Stimulated activated CD8-positive, alpha-beta memory T cell treated with anti-CD3 and anti-CD28 coated beads, Interleukin-2, amount 100 ng/mL, for 1 hour (primary cell): Measurements from ENCODE around the gene BORCS6.
A peak's percentile ranks its signal among the peaks of the same experiment; 100 is the strongest.
"Not testable (repeated sequence)": the region's sequence is repeated elsewhere in the genome, so short reads cannot be mapped to it uniquely, and the experiment has no call there.

ENCODE experiments used
- DNase-seq, 2 donors: peaks; one replicate each; pipeline ENCODE4 v3.0.0-alpha.2; 2020; ENCODE audit warnings: low read depth in 2 of 2

Gene BORCS6

DNA sequence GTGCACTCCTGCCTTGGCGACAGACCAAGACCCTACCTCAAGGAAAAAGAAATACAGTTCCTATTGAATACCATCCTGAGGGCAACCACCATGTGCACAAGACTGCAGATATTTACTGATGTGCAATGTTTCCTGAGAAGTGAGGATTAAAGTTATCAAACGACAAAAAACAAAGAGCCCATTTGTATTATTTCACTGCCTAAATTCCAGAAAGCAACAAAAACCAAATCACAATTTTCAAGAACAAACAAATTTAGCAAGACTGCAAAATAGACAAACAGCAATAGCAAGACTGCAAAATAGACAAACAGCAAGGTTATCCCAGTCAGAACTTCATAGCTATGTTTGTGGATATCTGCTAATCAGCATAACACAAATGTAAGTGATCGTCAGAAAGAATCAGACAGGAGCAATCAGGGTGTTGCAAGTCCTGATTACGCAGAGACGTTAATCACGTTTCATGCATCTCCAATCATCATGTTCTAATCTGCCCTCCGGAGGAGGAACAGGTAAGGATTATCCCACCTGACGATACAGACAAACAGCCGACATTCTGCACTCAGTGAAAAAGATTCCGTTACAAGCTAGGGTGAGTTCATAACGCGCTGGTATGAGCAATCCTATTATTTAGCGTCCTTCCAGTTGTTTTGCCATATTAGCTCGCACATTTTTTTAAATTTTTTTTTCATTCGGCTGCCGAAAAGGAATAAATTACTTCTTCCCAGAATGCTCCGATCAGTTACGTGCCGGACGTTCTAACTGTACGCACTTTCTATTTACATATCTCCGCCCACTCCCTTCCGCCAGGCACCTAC, 16.7 kb downstream of the BORCS6 start:
- DNase-seq: peak in 1 of 2 donors; percentile 55

DNA sequence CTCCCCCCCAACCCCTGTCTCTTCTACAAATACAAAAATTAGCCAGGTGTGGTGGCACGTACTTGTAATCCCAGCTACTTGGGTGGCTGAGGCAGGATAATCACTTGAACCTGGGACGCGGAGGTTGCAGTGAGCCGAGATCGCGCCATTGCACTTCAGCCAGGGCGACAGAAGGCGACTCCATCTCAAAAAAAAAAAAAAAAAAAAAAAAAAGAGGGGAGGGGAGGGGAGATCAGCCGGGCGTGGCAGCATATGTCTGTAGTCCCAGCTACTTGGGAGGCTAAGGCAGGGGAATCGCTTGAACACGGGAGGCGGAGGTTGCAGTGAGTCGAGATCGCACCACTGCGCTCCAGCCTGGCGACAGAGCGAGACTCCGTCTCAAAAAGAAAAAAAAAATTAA, 19.8 kb downstream of the BORCS6 start:
- DNase-seq: not testable (repeated sequence)

DNA sequence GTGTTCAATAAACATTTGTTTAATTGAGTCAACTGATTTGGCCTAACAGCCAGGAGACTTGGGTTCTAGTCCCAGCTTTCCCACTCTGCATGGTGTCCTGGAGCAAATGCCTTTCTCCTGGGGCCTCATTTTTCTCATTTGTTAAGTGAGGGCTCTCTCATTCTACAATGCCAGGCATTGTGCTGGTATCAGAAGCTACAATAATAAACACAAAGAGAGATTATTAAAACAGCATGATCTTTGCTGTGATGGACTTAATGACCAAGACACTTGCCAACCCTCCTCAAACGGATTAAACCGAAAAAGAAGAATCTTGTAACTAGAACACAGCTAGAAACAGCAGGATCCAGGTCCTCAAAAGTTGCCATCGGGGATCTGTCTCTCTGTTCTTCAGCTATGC, 22.5 kb downstream of the BORCS6 start:
- no peak for DNase-seq

DNA sequence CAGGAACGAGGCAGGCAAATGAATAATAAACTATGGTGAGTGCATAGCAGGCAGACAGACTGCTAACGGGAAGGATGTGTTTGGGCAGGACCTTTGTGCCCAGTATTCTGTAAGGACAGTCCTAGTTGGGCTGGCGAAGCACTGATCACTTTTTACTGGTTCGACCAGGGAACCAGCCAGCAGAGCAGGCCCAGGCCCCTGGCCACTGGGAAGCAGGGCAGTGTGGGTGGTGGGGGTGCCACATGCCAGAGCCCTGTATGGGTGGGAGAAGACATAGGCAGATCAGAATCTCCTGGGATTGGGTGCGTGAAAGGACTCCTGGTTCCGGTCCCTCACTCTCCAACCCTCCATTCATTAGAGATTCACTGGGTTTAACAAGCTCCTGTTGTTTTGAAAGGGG, 23.2 kb downstream of the BORCS6 start:
- no peak for DNase-seq

DNA sequence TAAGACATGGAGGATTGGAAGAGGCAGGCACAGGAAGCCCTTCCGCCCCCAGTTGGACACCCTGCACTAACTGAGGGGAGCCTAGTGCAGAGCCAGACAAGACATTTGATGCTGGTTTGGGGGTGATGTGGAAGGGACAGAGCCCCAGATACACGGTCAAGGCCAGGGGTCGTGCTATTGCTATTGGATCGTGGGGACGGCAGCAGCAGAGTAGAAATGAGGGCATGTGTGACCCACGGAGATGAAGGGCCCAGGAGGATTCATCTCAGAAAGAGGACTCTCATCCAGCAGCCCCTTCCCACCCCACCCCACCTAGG, 25.2 kb downstream of the BORCS6 start:
- no peak for DNase-seq

DNA sequence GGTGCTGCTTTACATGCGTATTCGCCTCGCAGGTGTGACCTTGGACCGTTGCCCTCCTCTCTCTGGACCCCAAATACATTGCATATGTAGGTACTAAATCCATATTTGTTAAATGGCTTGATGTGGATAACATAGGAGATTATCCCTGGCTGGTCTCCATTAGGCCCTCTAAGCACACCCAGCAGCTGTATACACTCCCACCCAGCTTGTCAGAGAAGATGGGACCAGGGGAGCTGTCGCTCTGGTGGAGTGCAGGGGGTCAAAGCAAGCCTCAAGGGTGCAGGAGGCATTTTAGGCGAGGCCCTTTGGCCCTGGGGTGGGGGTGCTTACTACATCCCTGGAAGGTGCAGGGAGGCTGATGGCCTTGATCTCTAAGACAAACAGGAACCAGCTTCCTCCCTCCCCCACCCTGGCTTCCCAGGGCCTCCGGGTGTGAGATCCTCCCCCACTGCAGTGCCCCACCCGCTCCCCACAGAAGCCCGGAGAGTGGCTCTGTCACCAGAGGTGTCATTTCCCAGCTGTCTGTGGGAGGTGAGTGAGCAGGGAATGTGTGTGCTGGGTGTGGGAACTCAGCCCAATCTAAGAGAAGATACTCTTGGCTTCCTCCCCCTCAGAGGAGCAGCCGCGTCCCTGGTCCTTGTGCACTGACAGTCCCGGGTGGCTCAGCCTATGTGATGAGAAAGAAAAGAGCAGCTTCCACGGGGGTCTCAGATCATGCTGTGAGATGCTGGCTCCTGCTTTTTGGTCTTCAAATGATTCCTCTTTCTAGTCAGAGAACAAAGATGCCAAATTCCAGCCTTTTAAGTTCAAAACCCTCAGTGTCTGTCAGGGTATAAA, 25.8 kb downstream of the BORCS6 start:
- DNase-seq: peak in 1 of 2 donors; percentile 52

DNA sequence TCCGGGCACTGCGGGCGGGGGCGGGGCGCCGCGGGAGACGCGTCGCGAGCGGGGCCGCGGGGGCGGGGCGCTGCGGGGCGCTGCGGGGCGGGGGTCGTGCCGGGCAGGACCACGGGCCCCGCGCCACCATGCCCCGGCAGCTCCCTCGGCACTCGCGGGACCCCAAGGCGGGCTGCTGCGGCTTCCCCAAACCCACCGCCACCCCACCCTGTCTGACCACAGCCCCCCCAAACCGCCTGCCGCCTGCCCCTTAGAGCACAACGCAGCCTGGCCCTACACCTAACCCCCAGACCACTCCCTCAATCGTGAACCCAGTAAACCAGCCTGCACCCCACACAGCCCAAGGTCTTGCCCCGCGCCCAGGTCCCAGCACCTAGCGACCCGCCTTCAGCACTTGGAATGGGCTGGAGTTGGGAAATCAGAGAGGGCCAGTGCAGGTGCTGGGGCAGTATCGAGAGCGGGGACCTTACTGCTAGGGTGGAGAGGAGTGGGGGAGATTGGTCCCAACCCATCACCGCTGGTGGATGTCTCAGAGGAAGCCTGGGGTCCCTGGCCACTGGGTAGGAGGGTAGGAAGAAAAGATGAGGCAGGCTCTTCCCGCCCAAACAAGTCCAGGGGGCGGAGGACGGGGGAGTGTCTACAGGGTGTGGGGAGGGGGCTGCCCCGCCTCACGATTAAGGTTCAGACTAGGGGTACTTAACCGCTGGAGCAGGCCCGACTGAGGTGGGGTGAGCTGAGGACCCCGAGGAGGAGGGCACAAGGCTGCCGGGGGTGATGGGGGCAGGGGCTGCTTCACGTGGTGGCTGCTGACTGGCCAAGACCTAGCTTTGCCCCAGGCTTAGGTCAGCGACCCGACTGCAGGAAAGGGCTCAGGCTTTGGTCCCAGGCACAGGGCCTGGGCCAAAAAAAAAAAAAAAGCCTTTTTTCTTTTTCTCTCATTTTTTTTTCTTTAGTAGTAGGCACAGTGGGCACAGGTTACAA, 26.7 kb downstream of the BORCS6 start:
- no peak for DNase-seq

DNA sequence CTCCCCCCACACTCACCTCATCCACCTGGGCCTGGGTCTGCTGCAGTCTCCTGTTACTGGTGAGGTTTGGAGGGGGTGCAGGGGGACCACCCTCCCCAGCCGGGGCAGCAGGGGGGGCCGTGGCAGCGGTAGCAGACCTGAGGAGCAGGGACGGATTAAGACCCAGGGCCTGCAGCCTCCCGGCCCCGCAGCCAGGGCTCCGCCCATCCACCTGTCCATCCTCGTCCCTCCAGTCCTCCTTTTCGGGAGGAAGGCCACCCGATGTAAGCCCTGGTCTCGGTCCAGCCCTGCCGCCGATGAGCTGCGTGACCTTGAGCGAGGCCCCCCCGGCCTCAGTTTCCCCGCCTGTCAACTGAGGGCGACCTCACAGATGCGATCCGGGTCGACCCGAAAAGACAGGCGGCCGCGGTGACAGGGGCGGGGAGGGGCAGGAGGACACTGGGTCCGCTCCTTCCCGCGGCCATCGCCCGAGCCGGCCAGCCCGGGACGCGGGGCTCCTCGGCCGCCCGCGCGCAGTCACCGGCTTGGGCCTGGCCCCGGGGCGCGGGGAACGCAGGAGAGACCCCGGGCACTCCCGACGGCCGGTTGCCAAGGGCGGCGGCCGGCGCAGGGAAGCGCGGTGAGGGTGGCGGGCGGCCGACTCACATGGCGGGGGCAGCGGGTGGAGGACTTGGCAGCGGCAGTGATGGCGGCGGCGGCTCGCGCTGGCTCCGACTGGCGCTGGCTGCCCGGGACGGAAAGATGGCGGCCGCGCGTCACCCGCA, 27.6 kb downstream of the BORCS6 start, which contains the start of gene VAMP2:
Gene VAMP2 (minus strand): TSS at position 716 of the 764 bp plus-strand sequence. CDS start 69 bp downstream, at position 647.
- peak; percentile 70 to 72 for DNase-seq

DNA sequence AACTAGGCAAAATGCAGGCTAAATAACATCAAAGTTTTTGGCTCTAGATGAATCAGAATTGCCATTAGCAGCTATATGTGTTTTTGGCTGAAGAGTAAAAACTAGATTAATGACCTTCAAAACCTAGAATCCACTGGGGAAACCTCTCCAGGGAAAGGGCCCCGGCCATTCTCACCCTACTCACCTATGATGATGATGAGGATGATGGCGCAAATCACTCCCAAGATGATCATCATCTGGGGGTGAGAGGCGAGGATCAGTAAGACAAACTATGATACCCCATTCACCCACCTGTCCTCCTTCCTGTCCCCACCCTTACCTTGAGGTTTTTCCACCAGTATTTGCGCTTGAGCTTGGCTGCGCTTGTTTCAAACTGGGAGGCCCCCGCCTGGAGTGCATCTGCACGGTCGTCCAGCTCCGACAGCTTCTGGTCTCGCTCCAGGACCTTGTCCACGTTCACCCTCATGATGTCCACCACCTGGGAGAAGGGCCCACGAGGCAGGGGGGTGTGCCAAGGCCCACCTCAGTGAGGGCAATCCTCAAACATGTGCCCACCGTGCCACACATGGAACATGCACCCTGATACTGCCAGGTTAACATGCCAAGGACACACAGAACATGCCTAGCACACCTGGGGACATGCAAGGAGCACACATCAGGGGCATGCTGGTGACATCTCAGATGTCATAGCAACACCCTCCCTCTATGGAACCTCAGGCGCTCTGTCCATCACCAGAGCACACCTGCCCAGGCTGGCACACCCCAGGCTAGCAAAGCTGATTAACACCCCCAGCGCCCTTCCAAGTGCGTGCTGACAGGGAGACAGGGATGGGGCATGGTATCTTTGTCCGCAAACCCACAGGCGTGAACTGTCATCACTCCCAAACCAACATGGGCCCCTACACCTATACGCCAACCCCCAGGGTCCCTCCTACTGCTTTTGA, 28.4 kb downstream of the BORCS6 start:
- no peak for DNase-seq

DNA sequence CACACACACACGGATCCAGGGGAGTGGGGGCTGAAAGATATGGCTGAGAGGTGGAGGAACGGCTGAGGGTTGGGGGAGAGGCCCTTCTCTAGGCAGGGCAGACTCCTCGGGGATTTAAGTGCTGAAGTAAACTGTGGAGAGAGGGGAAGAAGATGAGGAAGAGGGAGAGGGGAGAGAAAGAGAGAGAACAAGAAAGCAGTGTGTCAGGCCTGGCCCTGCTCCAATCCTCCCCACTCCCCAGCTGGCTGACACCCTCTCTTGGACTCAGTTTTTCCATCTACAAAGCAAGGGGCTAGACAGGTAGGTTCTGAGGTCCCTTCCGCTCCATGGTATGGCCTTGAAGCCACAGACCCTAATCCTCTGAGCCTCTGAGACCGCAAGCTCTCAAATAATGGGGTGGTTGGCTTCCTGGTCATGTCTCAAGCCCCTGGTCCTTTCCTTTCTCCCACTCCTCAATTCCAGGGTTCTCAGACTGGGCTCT, 29.2 kb downstream of the BORCS6 start:
- no peak for DNase-seq

DNA sequence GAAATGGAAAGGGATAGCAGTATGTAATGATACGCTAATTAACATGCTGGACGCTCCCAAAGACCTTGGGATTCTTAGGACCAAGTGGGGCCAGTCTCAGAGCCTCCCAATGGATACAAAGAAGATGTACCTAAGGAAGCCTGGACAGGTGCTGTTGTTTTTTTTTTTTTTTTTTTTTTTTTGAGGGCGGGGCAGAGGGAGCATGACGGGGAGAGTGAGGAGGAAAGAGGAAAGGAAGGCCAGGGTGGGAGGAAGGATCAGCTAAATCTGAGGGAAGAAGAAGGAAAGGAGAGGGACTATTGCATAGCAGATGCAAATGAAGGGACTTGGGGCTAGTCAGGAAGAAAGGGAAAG, 29.8 kb downstream of the BORCS6 start:
- DNase-seq: no peak

DNA sequence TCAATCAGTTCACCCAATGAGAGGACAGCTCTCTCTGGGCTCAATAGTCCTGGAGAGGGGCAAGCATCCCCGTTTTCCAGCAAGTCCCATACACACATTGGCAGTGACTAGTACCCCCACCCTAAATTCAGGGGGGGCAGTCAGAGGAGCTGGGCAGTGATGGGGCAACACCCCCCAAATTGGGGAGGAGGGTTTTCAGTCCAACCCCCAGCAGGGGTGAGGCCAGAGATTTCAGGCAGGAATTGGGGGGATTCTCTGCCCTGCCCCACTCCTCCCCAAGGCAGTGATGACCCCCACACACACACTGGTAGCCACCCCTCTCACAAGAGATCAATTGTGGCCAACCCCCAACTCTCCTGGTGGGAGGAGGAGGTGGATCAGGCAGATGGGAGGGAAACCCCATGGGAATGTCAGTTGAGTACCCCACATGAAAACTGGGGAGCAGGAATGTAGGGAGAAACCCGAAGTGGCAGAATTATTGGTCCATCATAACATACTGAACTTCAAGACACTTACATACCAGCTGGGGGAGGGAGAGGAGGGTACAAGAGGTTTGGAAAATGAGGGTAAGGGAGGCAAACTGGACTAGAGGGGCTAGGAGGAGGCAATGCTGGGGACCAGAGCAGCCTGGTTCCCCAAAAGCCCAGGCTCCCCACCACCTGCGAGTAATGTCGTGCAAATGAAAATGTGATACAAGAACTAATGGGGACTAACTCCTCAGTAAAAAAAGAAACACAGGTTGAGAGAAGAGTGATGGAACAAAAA, 30.3 kb downstream of the BORCS6 start:
- DNase-seq: no peak

DNA sequence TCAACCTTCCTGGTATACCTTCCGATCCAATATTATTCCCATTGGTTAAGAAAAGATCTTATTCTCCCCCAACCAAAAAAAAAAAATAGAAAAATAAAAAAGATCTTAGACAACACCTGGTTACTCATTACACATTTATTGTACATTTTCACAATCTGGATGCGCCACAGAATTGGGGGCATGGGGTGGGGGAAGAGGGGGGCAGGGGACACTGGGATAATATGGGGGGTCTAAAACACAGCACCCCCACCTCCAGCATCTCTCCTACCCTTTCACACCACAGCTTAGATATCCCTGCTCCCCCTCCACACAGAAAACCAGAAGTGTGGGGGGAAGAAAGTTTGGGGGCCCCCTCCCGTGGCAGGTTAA, 31.0 kb downstream of the BORCS6 start:
- DNase-seq: no peak

DNA sequence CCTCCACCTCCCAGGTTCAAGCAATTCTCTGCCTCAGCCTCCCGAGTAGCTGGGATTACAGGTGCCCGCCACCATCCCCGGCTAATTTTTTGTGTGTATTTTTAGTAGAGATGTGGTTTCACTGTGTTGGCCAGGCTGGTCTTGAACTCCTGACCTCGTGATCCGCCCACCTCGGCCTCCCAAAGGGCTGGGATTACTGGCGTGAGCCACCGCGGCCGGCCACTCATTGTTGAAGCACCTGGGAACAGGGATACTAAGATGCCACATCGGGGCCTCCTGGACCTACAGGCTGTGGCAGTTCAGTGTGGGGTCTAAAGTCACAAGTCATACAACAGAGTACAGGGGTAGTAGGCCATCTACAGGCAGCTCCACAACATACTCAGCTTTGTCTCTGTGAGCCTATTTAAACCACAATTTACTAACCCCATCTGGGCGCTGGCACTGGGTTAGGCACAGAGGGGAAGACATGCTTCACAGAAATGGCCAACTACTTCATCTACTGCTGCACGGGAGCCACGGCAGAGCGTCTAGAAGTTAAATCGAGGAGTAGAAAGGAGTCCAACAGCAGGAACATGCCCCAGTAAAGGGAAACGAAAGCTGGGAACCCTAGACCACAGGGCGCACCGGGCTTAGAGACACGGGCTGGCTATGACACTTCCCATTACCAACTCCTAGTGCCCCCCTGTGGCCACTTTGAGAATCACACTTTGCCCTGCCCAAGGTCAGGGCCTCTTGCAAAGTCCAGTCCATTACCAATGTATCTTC, 31.5 kb downstream of the BORCS6 start:
- peak; percentile 67 to 70 for DNase-seq

DNA sequence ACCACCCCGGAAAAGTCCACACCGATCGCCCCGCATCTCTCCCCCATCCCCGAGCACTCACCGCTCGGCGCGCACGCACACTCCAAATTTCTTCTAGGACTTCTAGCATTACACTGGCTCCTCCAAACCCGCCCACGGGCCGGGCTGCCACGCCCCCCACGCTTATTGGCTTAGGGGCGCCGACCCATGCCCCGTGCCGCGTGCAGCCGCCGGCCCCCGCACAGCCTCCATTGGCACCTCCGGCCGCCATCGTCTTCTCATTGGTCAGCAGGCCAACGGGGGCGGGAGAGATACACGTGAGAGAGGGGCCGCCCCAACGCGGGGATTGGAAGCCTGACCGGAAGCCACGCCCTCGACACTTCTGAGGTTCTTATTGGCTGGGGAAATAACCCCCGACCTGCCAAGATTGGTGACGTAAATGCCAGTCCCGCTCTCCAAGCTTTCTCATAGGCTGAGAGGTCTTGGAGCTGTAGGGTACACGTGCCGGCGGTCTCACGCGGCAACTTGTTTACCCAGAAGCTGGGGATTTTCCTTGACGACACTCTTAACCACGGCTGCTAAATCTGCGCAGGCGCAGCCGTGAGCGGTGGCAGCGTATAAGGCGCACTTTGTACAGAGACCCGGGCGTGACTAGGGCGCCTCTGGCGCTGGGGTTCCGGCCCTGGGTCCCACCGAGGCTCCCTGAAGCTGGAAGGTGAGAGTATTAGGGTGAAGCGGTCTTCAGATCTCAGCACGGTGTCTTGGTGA, 33.6 kb downstream of the BORCS6 start:
- DNase-seq: peak; percentile 100

DNA sequence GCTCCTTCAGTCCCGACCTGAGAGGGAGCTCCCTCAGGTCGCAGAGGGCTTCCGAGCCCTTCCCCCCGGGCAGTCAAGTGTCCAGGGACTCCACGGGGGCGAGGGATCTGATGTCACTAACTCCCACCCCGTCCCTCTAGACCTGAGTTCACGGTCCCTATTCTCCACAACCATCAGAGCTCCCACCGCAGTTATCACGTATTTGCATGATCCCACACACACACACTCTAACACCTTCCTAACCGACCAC, 34.1 kb downstream of the BORCS6 start:
- DNase-seq: no peak

DNA sequence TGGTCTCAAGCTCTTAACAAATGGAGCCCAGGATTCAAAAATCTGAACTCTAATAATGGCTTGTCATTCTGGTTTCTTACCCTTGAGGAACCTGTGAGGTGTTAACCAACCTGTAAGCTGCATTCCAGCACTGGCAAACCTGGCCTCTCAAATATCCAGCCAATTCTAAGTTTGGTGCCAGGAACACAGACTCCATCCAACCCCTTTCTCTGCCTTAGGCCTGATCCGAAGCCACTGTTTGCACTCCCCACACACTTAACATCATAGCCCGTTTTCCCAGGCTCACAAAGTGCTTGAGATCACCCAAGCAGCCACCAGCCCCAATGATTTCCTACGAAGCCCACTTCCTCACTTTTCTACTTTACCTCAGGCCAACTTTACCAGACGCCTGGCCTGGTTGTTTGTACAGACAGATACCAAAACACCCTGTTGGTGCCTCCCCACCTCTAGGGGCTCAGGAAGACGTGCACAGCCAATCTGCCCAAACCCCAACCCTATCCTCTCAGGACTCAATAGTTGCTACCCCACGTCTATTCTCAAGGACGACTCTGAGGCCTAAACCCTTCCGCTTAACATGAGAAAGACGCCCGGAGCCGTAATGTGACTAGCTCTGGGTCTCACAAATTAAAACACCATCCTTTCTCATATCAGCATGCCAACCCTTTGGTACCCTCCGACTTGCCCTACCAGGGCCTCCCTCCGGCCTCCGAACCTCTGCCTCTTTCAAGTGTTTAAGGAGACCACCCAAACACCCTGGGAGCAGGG, 34.6 kb downstream of the BORCS6 start:
- no peak for DNase-seq
